B cell (primary cell): ENCODE results near the gene CCNDBP1. TPM values are rescaled to one million over a fixed set of nuclear protein-coding genes. Genes with fewer than 3 reads are reported as not detected.

ENCODE experiments used
- ATAC-seq: fragments of 200-7000 bp; cut with Tn5 transposase; one replicate; pipeline ENCODE4 v1.10.0; 2021; ENCODE audit warnings: low read depth, mild to moderate bottlenecking, moderate number of reproducible peaks, moderate library complexity
- CTCF ChIA-PET: fragments of 350-600 bp; sonication (Branson Sonifier 250); formaldehyde crosslinking; loops from one replicate; lab custom pipeline; 2021; ENCODE audit warnings: antibody characterized with exemption, inconsistent platforms; lab: Charles Lee
- POLR2A ChIA-PET: fragments of 350-600 bp; sonication (Branson Sonifier 250); formaldehyde crosslinking; loops from one replicate; lab custom pipeline; 2021; ENCODE audit warnings: antibody characterized with exemption; lab: Charles Lee
- DNase-seq: peaks from one replicate; pipeline ENCODE4 v3.0.0; 2013
- H2AFZ ChIP-seq: 2 replicates; pipeline ENCODE4 v1.6.1; 2012; ENCODE audit warnings: mild to moderate bottlenecking, low read depth, low read length; ENCODE audit not compliant: insufficient read depth, poor library complexity, severe bottlenecking
- H3K27ac ChIP-seq, 2 donors: 1 replicate in 1 of 2; 2 replicates in 1 of 2; pipeline ENCODE4 v1.5.1; 2012 to 2013; ENCODE audit warnings: low read length in 2 of 2, mild to moderate bottlenecking in 2 of 2, moderate library complexity in 1 of 2
- H3K27me3 ChIP-seq, 4 experiments: fragments of 200-600 bp in 1 of 4; sonication (generic) in 1 of 4; replicated peaks in 1 of 4; 1 replicate in 2 of 4; 2 replicates in 2 of 4; pipeline versions ENCODE4 v1.6.1 to v1.7.0; 2013 to 2016; ENCODE audit warnings: low read length in 3 of 4, mild to moderate bottlenecking in 2 of 4, mixed read lengths in 1 of 4, moderate library complexity in 1 of 4; ENCODE audit not compliant: insufficient read depth in 4 of 4, control insufficient read depth in 3 of 4; ENCODE audit errors: control extremely low read depth in 1 of 4
- H3K36me3 ChIP-seq, 2 experiments: replicated peaks in 1 of 2; 1 replicate in 1 of 2; 2 replicates in 1 of 2; pipeline versions ENCODE4 v1.6.1 to v1.7.1; 2013; ENCODE audit warnings: low read length in 1 of 2; ENCODE audit not compliant: insufficient read depth in 2 of 2, control insufficient read depth in 1 of 2; ENCODE audit errors: control extremely low read depth in 1 of 2, extremely low read depth in 1 of 2
- H3K4me1 ChIP-seq, 2 donors: fragments of 200-600 bp in 1 of 2; sonication (generic) in 1 of 2; 1 replicate in 1 of 2; 2 replicates in 1 of 2; pipeline versions ENCODE4 v1.5.1 to v1.6.1; 2013 to 2017; ENCODE audit warnings: low read length in 2 of 2; ENCODE audit not compliant: control insufficient read depth in 2 of 2, insufficient read depth in 2 of 2
- H3K4me2 ChIP-seq: replicated peaks from 2 replicates; pipeline ENCODE3; 2012; ENCODE audit warnings: mild to moderate bottlenecking, low read depth, low read length; ENCODE audit not compliant: poor library complexity, severe bottlenecking
- H3K4me3 ChIP-seq, 5 experiments: fragments of 200-600 bp in 1 of 5; sonication (generic) in 1 of 5; 1 replicate in 3 of 5; 2 replicates in 2 of 5; pipeline versions ENCODE4 v1.5.1 to v1.7.0; 2011 to 2016; ENCODE audit warnings: low read length in 4 of 5, mild to moderate bottlenecking in 4 of 5, low read depth in 2 of 5, control low read depth in 1 of 5, moderate library complexity in 1 of 5; ENCODE audit not compliant: insufficient read depth in 1 of 5; ENCODE audit errors: control extremely low read depth in 1 of 5, extremely low read depth in 1 of 5
- H3K79me2 ChIP-seq: fragments of 200-600 bp; sonication (generic); one replicate; pipeline ENCODE4 v1.6.0; 2016; ENCODE audit warnings: low read length; ENCODE audit not compliant: control insufficient read depth, insufficient read depth
- H3K9ac ChIP-seq: fragments of 200-600 bp; sonication (generic); 2 replicates; pipeline ENCODE4 v1.6.1; 2017; ENCODE audit warnings: mild to moderate bottlenecking, low read length, moderate library complexity
- H3K9me3 ChIP-seq, 3 donors: one replicate each; pipeline versions ENCODE4 v1.6.1 to v1.7.1; 2013; ENCODE audit warnings: low read length in 2 of 3; ENCODE audit not compliant: control insufficient read depth in 2 of 3, insufficient read depth in 1 of 3; ENCODE audit errors: control extremely low read depth in 1 of 3
- H4K20me1 ChIP-seq: 2 replicates; pipeline ENCODE4 v1.6.0; 2012; ENCODE audit warnings: mild to moderate bottlenecking, low read length; ENCODE audit not compliant: insufficient read depth, control insufficient read depth, poor library complexity, severe bottlenecking
- H3K27ac Mint-ChIP-seq: one replicate; pipeline ENCODE4 v1.8.0; 2021; ENCODE audit warnings: mixed read lengths
- H3K27me3 Mint-ChIP-seq: one replicate; pipeline ENCODE4 v1.8.0; 2021; ENCODE audit warnings: mixed read lengths
- H3K4me1 Mint-ChIP-seq: one replicate; pipeline ENCODE4 v1.8.0; 2021; ENCODE audit warnings: mixed read lengths
- H3K4me3 Mint-ChIP-seq: one replicate; pipeline ENCODE4 v1.8.0; 2021; ENCODE audit warnings: mixed read lengths
- H3K9me3 Mint-ChIP-seq: one replicate; pipeline ENCODE4 v1.8.0; 2022; ENCODE audit warnings: mixed read lengths; ENCODE audit not compliant: insufficient read depth
- CTCF ChIP-seq: fragments of 200-600 bp; IDR thresholded peaks from one replicate; pipeline ENCODE4 v1.8.0; 2022; ENCODE audit warnings: antibody characterized with exemption, mild to moderate bottlenecking
- EZH2 ChIP-seq: IDR thresholded peaks from 2 replicates; pipeline ENCODE4 v1.6.1; 2012; ENCODE audit warnings: borderline replicate concordance, low read depth, mild to moderate bottlenecking, moderate library complexity, low read length; ENCODE audit not compliant: insufficient read depth, poor library complexity, severe bottlenecking
- WGBS: methylation state at CpG from one replicate; pipeline ENCODE4 v1.1.5; 2013; ENCODE audit warnings: missing lambda C conversion rate; ENCODE audit not compliant: insufficient coverage; 5-methylcytosine and 5-hydroxymethylcytosine counted together
- intact Hi-C: fragments of 100-400 bp; cut with micrococcal nuclease; formaldehyde crosslinking; loops from one replicate; pipeline ENCODE4 v1.10.0; 2022
- polyA plus RNA-seq: library from polyadenylated mRNA; depleted of rRNA; stranded (reverse); fragments of >200 nt; gene quantifications from 2 replicates; pipeline ENCODE4 v1.2.3, GENCODE V29; 2012
- total RNA-seq, 2 donors: library from RNA; stranded (reverse); fragments of 120-200 nt in 1 of 2; gene quantifications; 1 replicate in 1 of 2; 2 replicates in 1 of 2; pipeline versions ENCODE4 v1.2.3 to v1.2.4, GENCODE V29; 2013 to 2022

CCNDBP1 gene
- total and polyA plus RNA-seq, 2 donors (not counting 1 experiment from before 2014, with no cell fraction given): 111 to 113 TPM

GRCh38 chr15:43207024-43207423 lies 21.8 kb downstream of the CCNDBP1 start:
- H3K4me1 ChIP-seq: no peaks in the 10 kb centered on the region
- Mint-ChIP-seq H3K27me3 (peaks cover 24% of the 10 kb centered on the region), H3K27ac (no peak overlapping the region), H3K9me3 (no peaks in the 10 kb centered on the region), H3K4me3 (no peak overlapping the region), H3K4me1 (peaks cover 5% of the 10 kb centered on the region)
- no peaks in the 10 kb centered on the region for H4K20me1 ChIP-seq
- no peaks in the 10 kb centered on the region for H3K36me3 ChIP-seq
- ChIA-PET POLR2A (no interaction called here), CTCF (interaction anchor here (1.0 to 1.4 kb wide), 2 partner anchors 18 to 78 kb away, joined by 5 read pairs; no protein-coding TSS in a partner anchor)
- ATAC-seq (no peak), DNase-seq (no peak)
- H3K9ac ChIP-seq: no peak overlapping the region
- no peak overlapping the region for H3K4me2 ChIP-seq
- WGBS: 93% methylated on average over 4 of the region's 9 CpGs
- peaks cover 0 to 11% (median 2%) of the 10 kb centered on the region in 4 experiments for H3K27me3 ChIP-seq
- no peak overlapping the region for H3K4me3 ChIP-seq
- no peaks in the 10 kb centered on the region for H3K79me2 ChIP-seq
- TF ChIP-seq CTCF (no peak), EZH2 (no peak)
- H3K9me3 ChIP-seq: no peaks in the 10 kb centered on the region
- intact Hi-C loops: no loop called here
- no peak overlapping the region for H3K27ac ChIP-seq
- no peak overlapping the region for H2AFZ ChIP-seq

- H3K27ac Mint-ChIP-seq: no peak overlapping the region
- TF ChIP-seq EZH2 (no peak), CTCF (no peak)
- Histone ChIP-seq H3K4me3 (no peak overlapping the region), H3K9me3 (no peaks in the 10 kb centered on the region), H3K27ac (no peak overlapping the region), H3K79me2 (no peaks in the 10 kb centered on the region), H3K4me2 (no peak overlapping the region), H3K4me1 (no peaks in the 10 kb centered on the region), H2AFZ (no peak overlapping the region), H4K20me1 (no peaks in the 10 kb centered on the region), H3K36me3 (no peaks in the 10 kb centered on the region), H3K27me3 (peaks cover 0 to 11% (median 0%) of the 10 kb centered on the region in 4 experiments), H3K9ac (no peak overlapping the region)
- ChIA-PET CTCF (interaction anchor here (1.0 to 1.4 kb wide), 2 partner anchors 17 to 77 kb away, joined by 5 read pairs; no protein-coding TSS in a partner anchor), POLR2A (no interaction called here)
- no peak for ATAC-seq
- H3K4me3 Mint-ChIP-seq: no peak overlapping the region
- H3K4me1 Mint-ChIP-seq: peaks cover 5% of the 10 kb centered on the region
- DNase-seq: no peak
- no peaks in the 10 kb centered on the region for H3K9me3 Mint-ChIP-seq
- WGBS: 76% methylated on average over 20 of the region's 23 CpGs
- H3K27me3 Mint-ChIP-seq: peaks cover 24% of the 10 kb centered on the region
- intact Hi-C loops: no loop called here
Measured at GRCh38 chr15:43208052-43209002, 23.1 kb downstream of the CCNDBP1 start.
